ENCODE measurements around the gene PDGFRB.

The PDGFRB gene

DNA sequence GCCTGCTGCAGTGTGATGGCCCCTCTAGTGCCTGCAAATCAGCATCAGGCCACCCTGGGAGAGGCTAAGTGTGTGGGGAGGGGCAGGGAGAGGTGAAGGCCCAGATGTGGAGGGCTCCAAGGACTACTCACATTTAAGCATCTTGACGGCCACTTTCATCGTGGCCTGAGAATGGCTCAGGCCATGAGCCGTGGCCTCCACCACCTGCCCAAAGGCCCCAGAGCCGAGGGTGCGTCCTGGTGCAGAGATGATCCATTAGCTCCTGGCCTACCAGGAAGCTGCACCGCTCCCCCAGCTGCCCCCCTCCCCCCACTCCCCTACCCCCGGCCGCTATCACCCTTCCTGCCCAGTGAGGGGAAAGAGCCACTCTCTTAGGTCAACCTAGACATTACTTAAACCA lies 31.0 kb downstream of the PDGFRB start:
- no peak overlapping the region for H3K9ac ChIP-seq
- H3K4me2 ChIP-seq (ENCODE audit: low read length) = no peak overlapping the region
- no peak overlapping the region for H2AFZ ChIP-seq
- H3K79me2 ChIP-seq = no peaks in the 10 kb centered on the region
- no peaks in the 10 kb centered on the region for H3K4me1 ChIP-seq
- H3K4me3 ChIP-seq (ENCODE audit: low read depth, low read length) = no peak overlapping the region
- TF ChIP-seq CTCF (IDR thresholded peaks at IDR 0.05) = no peak
- no peaks in the 10 kb centered on the region for H3K36me3 ChIP-seq (ENCODE audit: control insufficient read depth, insufficient read depth, low read length)
- H3K27me3 ChIP-seq (ENCODE audit: control insufficient read depth, insufficient read depth, low read length) = no peaks in the 10 kb centered on the region
- H3K9me3 ChIP-seq (ENCODE audit: control insufficient read depth, low read length) = no peaks in the 10 kb centered on the region
- H3K27ac ChIP-seq = no peak overlapping the region

DNA sequence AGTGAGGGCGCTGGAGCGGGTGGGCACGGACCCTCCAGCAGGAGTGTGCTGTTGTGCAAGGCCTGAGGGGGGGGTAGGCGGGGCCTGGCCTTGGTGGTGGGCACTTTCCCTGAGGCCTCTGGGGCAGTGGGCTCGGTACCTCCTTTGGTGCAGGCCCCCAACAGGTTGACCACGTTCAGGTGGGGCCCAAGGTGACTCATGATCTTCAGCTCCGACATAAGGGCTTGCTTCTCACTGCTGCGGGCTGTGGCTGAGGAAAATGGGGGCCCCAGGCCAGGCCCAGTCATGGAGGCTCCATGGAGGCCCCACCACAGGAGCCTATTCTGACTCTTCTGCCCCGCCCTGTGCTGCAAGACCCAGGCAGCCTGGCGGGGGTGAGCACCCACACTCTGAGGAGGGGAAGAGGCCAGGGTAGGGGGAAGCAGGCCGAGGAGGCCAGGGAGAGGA lies 31.5 kb downstream of the PDGFRB start:
- H3K9me3 ChIP-seq (ENCODE audit: control insufficient read depth, low read length) = no peaks in the 10 kb centered on the region
- no peak overlapping the region for H3K9ac ChIP-seq
- no peaks in the 10 kb centered on the region for H3K27me3 ChIP-seq (ENCODE audit: control insufficient read depth, insufficient read depth, low read length)
- H3K4me2 ChIP-seq (ENCODE audit: low read length) = no peak overlapping the region
- no peak overlapping the region for H3K27ac ChIP-seq
- H3K79me2 ChIP-seq = no peaks in the 10 kb centered on the region
- no peak for TF ChIP-seq CTCF (IDR thresholded peaks at IDR 0.05)
- H2AFZ ChIP-seq = no peak overlapping the region
- H3K36me3 ChIP-seq (ENCODE audit: control insufficient read depth, insufficient read depth, low read length) = no peaks in the 10 kb centered on the region
- H3K4me1 ChIP-seq = no peaks in the 10 kb centered on the region
- no peak overlapping the region for H3K4me3 ChIP-seq (ENCODE audit: low read depth, low read length)

DNA sequence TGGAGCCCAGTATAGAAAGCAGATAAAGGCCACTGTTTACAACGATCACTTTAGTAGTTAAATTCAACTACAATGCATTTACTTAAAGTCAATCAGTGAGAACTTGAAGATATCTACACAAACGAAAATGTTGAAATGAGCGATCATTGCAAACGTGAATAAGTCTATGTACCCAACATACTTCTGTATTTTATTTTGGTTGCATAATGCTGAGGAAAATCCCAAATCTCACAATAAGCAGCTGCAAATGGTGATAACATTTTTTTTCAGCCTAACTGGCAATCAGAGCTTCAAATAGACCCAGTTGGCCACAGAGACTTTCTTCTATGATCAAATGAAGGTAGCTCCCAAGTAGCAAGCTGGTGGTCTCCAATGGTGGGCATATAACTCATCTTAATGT lies 32.1 kb downstream of the PDGFRB start:
- Histone ChIP-seq H3K9ac (no peak overlapping the region), H3K4me1 (no peaks in the 10 kb centered on the region), H3K9me3 (ENCODE audit: control insufficient read depth, low read length) (no peaks in the 10 kb centered on the region), H3K79me2 (no peaks in the 10 kb centered on the region), H3K27me3 (ENCODE audit: control insufficient read depth, insufficient read depth, low read length) (no peaks in the 10 kb centered on the region), H2AFZ (no peak overlapping the region), H3K4me3 (ENCODE audit: low read depth, low read length) (no peak overlapping the region), H3K36me3 (ENCODE audit: control insufficient read depth, insufficient read depth, low read length) (no peaks in the 10 kb centered on the region), H3K27ac (no peak overlapping the region), H3K4me2 (ENCODE audit: low read length) (no peak overlapping the region)
- TF ChIP-seq CTCF (IDR thresholded peaks at IDR 0.05) = no peak

DNA sequence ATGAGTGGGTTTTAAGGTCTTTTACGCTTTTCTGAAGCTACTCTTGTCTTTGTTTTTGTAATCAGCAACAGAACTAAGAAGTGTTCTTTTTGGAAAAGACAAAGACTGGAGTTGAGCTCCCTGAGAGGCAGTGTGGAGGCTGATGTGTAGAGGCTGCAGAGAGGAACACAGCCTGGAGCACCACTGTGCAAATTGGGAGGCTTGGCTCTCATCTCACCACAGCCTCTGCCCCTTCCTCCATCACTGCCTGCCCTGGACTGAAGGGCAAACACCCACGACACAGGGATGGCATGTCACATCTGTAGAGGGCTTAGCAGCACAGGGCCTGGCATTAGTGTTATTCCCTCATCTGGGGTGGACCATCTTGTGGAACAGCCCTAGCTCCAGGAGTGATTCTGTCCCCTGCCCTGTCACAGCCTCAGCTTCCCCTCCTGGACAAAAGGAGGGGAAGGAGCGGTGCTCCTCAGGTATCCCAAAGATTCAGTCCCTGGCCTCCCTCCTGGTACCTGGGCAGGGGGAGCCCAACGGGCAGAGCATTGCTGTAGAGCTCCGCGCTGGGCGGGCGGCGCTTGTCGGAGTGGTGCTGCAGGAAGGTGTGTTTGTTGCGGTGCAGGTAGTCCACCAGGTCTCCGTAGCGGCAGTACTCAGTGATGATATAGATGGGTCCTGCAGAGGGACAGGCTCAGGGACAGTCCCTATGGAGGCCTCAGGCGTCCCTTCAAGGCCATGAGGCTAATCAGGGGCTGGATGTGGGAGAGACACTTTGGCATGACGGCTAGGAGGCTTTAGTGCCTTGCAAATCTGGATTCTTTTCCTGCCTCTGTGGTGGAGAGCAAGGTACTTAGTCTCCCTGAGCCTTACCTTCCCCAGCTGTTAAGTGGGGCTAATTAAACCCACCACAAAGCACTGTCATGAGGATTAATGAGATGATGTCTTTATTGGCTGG lies 32.8 kb downstream of the PDGFRB start:
- Histone ChIP-seq H3K36me3 (ENCODE audit: control insufficient read depth, insufficient read depth, low read length) (no peaks in the 10 kb centered on the region), H3K9ac (no peak overlapping the region), H3K27ac (no peak overlapping the region), H3K4me2 (ENCODE audit: low read length) (no peak overlapping the region), H3K4me3 (ENCODE audit: low read depth, low read length) (no peak overlapping the region), H3K27me3 (ENCODE audit: control insufficient read depth, insufficient read depth, low read length) (no peaks in the 10 kb centered on the region), H3K4me1 (no peaks in the 10 kb centered on the region), H3K9me3 (ENCODE audit: control insufficient read depth, low read length) (no peaks in the 10 kb centered on the region), H3K79me2 (no peaks in the 10 kb centered on the region), H2AFZ (no peak overlapping the region)
- no peak for TF ChIP-seq CTCF (IDR thresholded peaks at IDR 0.05)

GRCh38 chr5:150122158-150122510 lies 33.5 kb downstream of the PDGFRB start:
- no peaks in the 10 kb centered on the region for H3K79me2 ChIP-seq
- H3K9me3 ChIP-seq (ENCODE audit: control insufficient read depth, low read length) = no peaks in the 10 kb centered on the region
- no peaks in the 10 kb centered on the region for H3K4me1 ChIP-seq
- no peak overlapping the region for H2AFZ ChIP-seq
- H3K27ac ChIP-seq = no peak overlapping the region
- H3K27me3 ChIP-seq (ENCODE audit: control insufficient read depth, insufficient read depth, low read length) = no peaks in the 10 kb centered on the region
- no peaks in the 10 kb centered on the region for H3K36me3 ChIP-seq (ENCODE audit: control insufficient read depth, insufficient read depth, low read length)
- H3K4me2 ChIP-seq (ENCODE audit: low read length) = no peak overlapping the region
- no peak for TF ChIP-seq CTCF (IDR thresholded peaks at IDR 0.05)
- no peak overlapping the region for H3K4me3 ChIP-seq (ENCODE audit: low read depth, low read length)
- H3K9ac ChIP-seq = no peak overlapping the region

All from parathyroid adenoma (tissue), 2 donors.